ENCODE data around the gene REEP6. TPM values are rescaled to one million over a fixed set of nuclear protein-coding genes. Genes with fewer than 3 reads are reported as not detected.

The REEP6 gene
- polyA plus RNA-seq, 1 of the 3 experiments (the other 2 are of a cell fraction), result 9.1 TPM

- 2% methylated on average over 26 of the region's 46 CpGs for WGBS (ENCODE audit: low lambda C conversion rate)
- Histone ChIP-seq H3K4me3 (ENCODE audit: low read depth in 2 of 2, low read length in 1 of 2) (peak overlapping the region; percentile 40 to 66), H3K9me2 (no peaks in the 10 kb centered on the region), H3K27me3 (ENCODE audit: insufficient read depth) (0 out of 2 replicates have a peak, but pooled peaks cover 3% of the 10 kb centered on the region), H4K20me1 (ENCODE audit: insufficient read depth) (no peaks in the 10 kb centered on the region), H3K4me1 (ENCODE audit: control insufficient read depth in 1 of 2, insufficient read depth in 2 of 2, low read depth in 1 of 2, low read length in 1 of 2) (peaks cover 5 to 15% of the 10 kb centered on the region in 2 experiments; a peak in 2 of 4 replicates), H3K4me2 (peak overlapping the region; percentile 82; the same call in 1 of the 2 replicates), H3K9ac (peak overlapping the region; percentile 63; the same call in 1 of the 2 replicates), H3K9me3 (no peaks in the 10 kb centered on the region), H3K79me2 (ENCODE audit: insufficient read depth) (no peaks in the 10 kb centered on the region), H3F3A (replicated peaks; ENCODE audit: insufficient read depth) (peaks cover 13% of the 10 kb centered on the region), H3K27ac (ENCODE audit: low read depth in 2 of 2, low read length in 1 of 2) (peak overlapping the region; percentile 72 to 83), H3K36me3 (replicated peaks in 1 of 2; ENCODE audit: control insufficient read depth in 1 of 2, insufficient read depth in 2 of 2, low read length in 1 of 2) (no peaks in the 10 kb centered on the region), H2AFZ (ENCODE audit: low read depth) (peak overlapping the region; percentile 81)
- ChIA-PET CTCF (interaction anchor here (1.1 to 2.2 kb wide), 2 partner anchors 38 to 83 kb away, joined by 3 to 11 read pairs; no protein-coding TSS in a partner anchor), POLR2A (no interaction called here)
- DNase-seq, result peak; percentile 100
- TF ChIP-seq RXRA (IDR thresholded peaks at IDR 0.05; ENCODE audit: borderline replicate concordance, low read depth) (no peak), MAX (IDR thresholded peaks at IDR 0.05; ENCODE audit: low read depth) (peak; percentile 99), MEF2A (IDR thresholded peaks at IDR 0.05; ENCODE audit: borderline replicate concordance, low read depth) (no peak), TEAD4 (IDR thresholded peaks at IDR 0.05; ENCODE audit: borderline replicate concordance, insufficient read depth) (no peak), CTCF (IDR thresholded peaks at IDR 0.05) (no peak), JUND (IDR thresholded peaks at IDR 0.05) (no peak), FOSL2 (IDR thresholded peaks at IDR 0.05; ENCODE audit: borderline replicate concordance, low read depth) (no peak), YY1 (IDR thresholded peaks at IDR 0.05; ENCODE audit: low read depth) (no peak), SMC3 (IDR thresholded peaks at IDR 0.05; ENCODE audit: low read depth, low read length) (no peak), TCF12 (IDR thresholded peaks at IDR 0.05) (no peak; the same call in 1 of the 2 replicates), FOXJ3 (CRISPR knock-in tag; IDR thresholded peaks at IDR 0.05) (no peak), USF1 (IDR thresholded peaks at IDR 0.05; ENCODE audit: borderline replicate concordance, low read depth) (no peak), MXI1 (IDR thresholded peaks at IDR 0.05; ENCODE audit: low read depth, low read length) (peak; percentile 61; the same call in 1 of the 2 replicates), PBX3 (IDR thresholded peaks at IDR 0.05) (peak; percentile 61), FOXM1 (IDR thresholded peaks at IDR 0.05; ENCODE audit: low read depth) (no peak), NRF1 (IDR thresholded peaks at IDR 0.05; ENCODE audit: low read depth, low read length) (no peak), TAF1 (IDR thresholded peaks at IDR 0.05; ENCODE audit: borderline replicate concordance, low read depth, low read length) (0 out of 2 replicates have a peak, but pooled peaks have one; percentile 6), NFIC (IDR thresholded peaks at IDR 0.05; ENCODE audit: borderline replicate concordance) (no peak), ELF1 (IDR thresholded peaks at IDR 0.05) (peak; percentile 92), EZH2phosphoT487 (IDR thresholded peaks at IDR 0.05; ENCODE audit: borderline replicate concordance, low read depth) (no peak), GATA2 (CRISPR knock-in tag; IDR thresholded peaks at IDR 0.05) (no peak), ZBTB33 (IDR thresholded peaks at IDR 0.05; ENCODE audit: borderline replicate concordance, low read depth) (no peak), IRF3 (IDR thresholded peaks at IDR 0.05; ENCODE audit: low read depth, low read length) (peak; percentile 90), USF2 (IDR thresholded peaks at IDR 0.05; ENCODE audit: borderline replicate concordance, low read depth, low read length) (no peak), RCOR1 (IDR thresholded peaks at IDR 0.05; ENCODE audit: low read length) (no peak), CHD2 (IDR thresholded peaks at IDR 0.05; ENCODE audit: low read length, partially characterized antibody) (peak; percentile 78)
Observed at GRCh38 chr19:1507763-1508506, 17.0 kb downstream of the REEP6 start.

Measured in SK-N-SH (cell line).